Stomach smooth muscle (tissue), 2 donors: ENCODE results near the gene ATP11A.

Experiments
- H3K27ac ChIP-seq: one replicate; pipeline ENCODE4 v1.7.0; 2013; ENCODE audit warnings: mild to moderate bottlenecking, low read length, inconsistent platforms
- H3K27me3 ChIP-seq, 2 donors: one replicate each; pipeline ENCODE4 v1.7.0; 2013; ENCODE audit warnings: low read length in 2 of 2; ENCODE audit not compliant: insufficient read depth in 2 of 2, control insufficient read depth in 1 of 2
- H3K36me3 ChIP-seq, 2 donors: one replicate each; pipeline ENCODE4 v1.7.0; 2013; ENCODE audit warnings: low read length in 2 of 2; ENCODE audit not compliant: control insufficient read depth in 2 of 2, insufficient read depth in 2 of 2
- H3K4me1 ChIP-seq: one replicate; pipeline ENCODE4 v1.7.0; 2013; ENCODE audit warnings: low read length; ENCODE audit not compliant: control insufficient read depth, insufficient read depth
- H3K4me3 ChIP-seq, 2 donors: one replicate each; pipeline ENCODE4 v1.7.0; 2013; ENCODE audit warnings: low read length in 2 of 2
- H3K9ac ChIP-seq, 2 donors: one replicate each; pipeline ENCODE4 v1.7.0; 2013; ENCODE audit warnings: low read length in 2 of 2, mild to moderate bottlenecking in 1 of 2
- H3K9me3 ChIP-seq, 2 donors: one replicate each; pipeline ENCODE4 v1.7.0; 2013; ENCODE audit warnings: low read length in 2 of 2; ENCODE audit not compliant: control insufficient read depth in 2 of 2
- donor health status: healthy.
- donor health status: Pancreatic carcinoma.

ATP11A gene

GRCh38 chr13:112845511-112846144 lies 155.8 kb downstream of the ATP11A start:
- peaks cover 18% of the 10 kb centered on the region for H3K4me1 ChIP-seq
- no peak overlapping the region for H3K27ac ChIP-seq
- H3K27me3 ChIP-seq, result no peaks in the 10 kb centered on the region
- no peaks in the 10 kb centered on the region for H3K9me3 ChIP-seq
- no peak overlapping the region for H3K4me3 ChIP-seq
- H3K36me3 ChIP-seq, result peaks cover 3 to 10% of the 10 kb centered on the region in 2 donors
- H3K9ac ChIP-seq, result no peak overlapping the region

DNA sequence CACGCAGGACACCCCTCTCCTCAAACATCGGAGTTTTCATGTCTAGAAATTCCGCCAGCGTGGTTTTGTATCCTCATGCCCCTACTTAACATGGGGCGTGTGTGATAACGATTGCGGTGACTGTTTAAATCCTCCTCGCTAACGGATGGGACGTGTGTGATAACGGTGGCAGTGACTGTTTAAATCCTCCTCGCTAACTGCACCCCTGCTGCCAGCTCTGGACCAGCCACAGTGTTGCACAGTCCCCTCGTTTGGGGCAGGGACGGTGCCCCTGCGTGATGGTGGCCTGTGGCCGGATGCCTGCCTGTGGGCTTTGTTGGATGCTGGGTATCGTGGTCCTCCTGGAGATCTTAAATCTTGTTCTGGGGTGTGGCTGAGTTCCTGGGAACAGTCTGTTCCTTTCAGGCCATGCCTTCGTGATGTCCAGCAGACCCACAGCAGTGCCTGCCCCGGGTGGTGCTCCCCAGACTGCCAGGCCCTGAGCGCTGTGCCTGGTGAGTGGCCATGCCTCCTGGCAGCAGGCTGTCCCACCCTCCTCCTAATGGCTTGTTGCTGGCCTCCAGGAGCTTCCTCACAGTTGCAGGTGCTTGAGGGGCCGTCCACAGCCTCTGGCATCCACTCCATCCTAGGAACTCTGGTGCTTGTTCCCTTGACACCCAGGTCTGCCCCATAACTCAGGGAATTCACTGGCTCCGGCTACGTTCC lies 156.7 kb downstream of the ATP11A start:
- no peaks in the 10 kb centered on the region for H3K27me3 ChIP-seq
- peaks cover 3 to 17% of the 10 kb centered on the region in 2 donors for H3K36me3 ChIP-seq
- no peaks in the 10 kb centered on the region for H3K9me3 ChIP-seq
- H3K4me1 ChIP-seq, result peaks cover 18% of the 10 kb centered on the region
- no peak overlapping the region for H3K27ac ChIP-seq
- H3K4me3 ChIP-seq, result no peak overlapping the region
- no peak overlapping the region for H3K9ac ChIP-seq

DNA sequence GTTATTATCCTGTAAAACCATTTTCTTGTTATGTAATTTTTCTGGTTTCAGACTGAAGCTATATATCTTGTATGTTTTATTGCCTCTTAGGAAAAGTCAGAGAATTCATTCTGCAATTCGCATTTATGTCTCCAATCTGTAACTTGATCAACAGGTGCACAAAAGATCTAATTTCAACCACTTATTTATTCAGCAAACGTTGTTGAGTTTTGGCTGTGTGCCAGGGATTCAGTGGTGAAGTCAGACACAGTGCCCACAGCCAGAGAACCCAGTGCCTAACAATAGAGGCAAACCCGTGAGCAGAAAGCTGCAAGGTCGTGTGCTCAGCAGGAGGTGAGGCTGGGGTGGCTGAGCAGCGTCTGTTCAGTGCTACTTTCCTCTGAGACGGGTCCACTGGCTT lies 159.7 kb downstream of the ATP11A start:
- H3K9ac ChIP-seq, result no peak overlapping the region
- H3K36me3 ChIP-seq, result peaks cover 5 to 25% of the 10 kb centered on the region in 2 donors
- H3K4me1 ChIP-seq, result no peaks in the 10 kb centered on the region
- H3K4me3 ChIP-seq, result no peak overlapping the region
- H3K27me3 ChIP-seq, result no peaks in the 10 kb centered on the region
- no peak overlapping the region for H3K27ac ChIP-seq
- no peaks in the 10 kb centered on the region for H3K9me3 ChIP-seq

DNA sequence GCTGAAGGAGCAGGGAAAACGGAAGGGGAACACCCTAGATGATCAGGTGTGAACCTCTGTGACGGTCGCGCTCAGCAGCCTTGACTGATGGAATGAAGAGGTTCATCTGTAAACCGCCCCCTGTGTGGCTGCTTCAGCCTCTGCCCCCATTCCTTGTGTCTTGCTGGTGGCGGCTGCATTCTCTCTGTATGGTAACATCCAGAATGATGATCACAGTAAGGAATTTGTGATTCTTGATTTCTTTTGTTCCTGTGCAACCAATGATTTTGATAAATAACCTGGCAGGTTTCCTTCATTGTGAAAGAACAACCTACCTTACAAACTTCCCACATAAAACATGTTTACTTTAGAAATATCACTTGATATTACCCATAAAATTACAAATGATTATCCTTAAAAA lies 160.4 kb downstream of the ATP11A start:
- H3K9ac ChIP-seq, result no peak overlapping the region
- peaks cover 9 to 27% of the 10 kb centered on the region in 2 donors for H3K36me3 ChIP-seq
- H3K9me3 ChIP-seq, result no peaks in the 10 kb centered on the region
- H3K27me3 ChIP-seq, result no peaks in the 10 kb centered on the region
- H3K4me1 ChIP-seq, result no peaks in the 10 kb centered on the region
- no peak overlapping the region for H3K27ac ChIP-seq
- no peak overlapping the region for H3K4me3 ChIP-seq

DNA sequence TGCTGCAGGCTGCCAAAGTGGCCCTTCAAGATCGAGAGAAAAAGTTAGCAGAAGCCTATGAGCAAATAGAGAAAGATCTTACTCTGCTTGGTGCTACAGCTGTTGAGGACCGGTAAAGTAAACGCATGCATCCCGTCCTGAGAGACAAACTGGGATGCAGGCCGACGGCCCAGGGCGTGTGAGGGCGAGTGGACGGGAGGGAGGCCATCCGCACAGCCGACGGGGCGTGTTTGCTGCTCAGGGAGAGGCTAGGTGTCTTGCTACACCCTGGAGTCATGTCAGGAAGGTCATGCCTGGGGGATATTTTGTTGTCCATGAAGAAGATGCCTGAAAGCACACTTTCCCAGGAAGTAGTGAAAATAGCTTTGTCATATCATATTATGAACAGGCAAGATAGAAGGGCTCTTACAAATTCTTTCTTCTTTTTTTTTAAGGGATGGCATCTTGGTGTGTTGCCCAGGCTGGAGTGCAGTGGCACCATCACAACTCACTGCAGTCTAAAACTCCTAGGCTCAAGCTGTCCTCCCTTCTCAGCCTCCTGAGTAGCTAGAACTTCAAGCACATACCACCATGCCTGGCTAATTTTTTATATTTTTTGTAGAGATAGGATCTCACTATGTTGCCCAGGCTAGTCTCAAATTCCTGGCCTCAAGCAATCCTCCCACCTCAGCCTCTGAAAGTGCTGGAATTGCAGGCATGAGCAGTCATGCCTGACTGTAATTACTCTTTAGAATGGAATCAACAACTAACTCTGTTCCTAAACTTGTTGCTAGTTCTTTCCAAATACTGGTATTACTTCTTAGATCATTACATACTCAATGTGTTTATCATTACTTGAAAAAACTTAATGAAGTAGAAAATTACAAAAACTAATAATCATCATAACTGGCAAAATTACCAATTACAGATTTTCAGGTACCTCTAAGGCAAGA lies 161.5 kb downstream of the ATP11A start:
- H3K36me3 ChIP-seq, result peaks cover 15 to 34% of the 10 kb centered on the region in 2 donors

GRCh38 chr13:112852392-112852791 lies 162.6 kb downstream of the ATP11A start:
- no peak overlapping the region for H3K27ac ChIP-seq
- no peaks in the 10 kb centered on the region for H3K9me3 ChIP-seq
- H3K36me3 ChIP-seq, result peaks cover 15 to 35% of the 10 kb centered on the region in 2 donors
- H3K27me3 ChIP-seq, result no peaks in the 10 kb centered on the region
- H3K4me3 ChIP-seq, result no peak overlapping the region
- H3K9ac ChIP-seq, result no peak overlapping the region
- no peaks in the 10 kb centered on the region for H3K4me1 ChIP-seq

More for the DNA sequence above, 161.5 kb downstream of the ATP11A start:
- no peak overlapping the region for H3K4me3 ChIP-seq
- H3K9me3 ChIP-seq, result no peaks in the 10 kb centered on the region
- no peaks in the 10 kb centered on the region for H3K27me3 ChIP-seq
- H3K9ac ChIP-seq, result no peak overlapping the region
- H3K27ac ChIP-seq, result no peak overlapping the region
- no peaks in the 10 kb centered on the region for H3K4me1 ChIP-seq

- no peak overlapping the region for H3K27ac ChIP-seq
- H3K9me3 ChIP-seq, result no peaks in the 10 kb centered on the region
- H3K9ac ChIP-seq, result no peak overlapping the region
- no peaks in the 10 kb centered on the region for H3K27me3 ChIP-seq
- peaks cover 17 to 38% of the 10 kb centered on the region in 2 donors for H3K36me3 ChIP-seq
- no peaks in the 10 kb centered on the region for H3K4me1 ChIP-seq
- no peak overlapping the region for H3K4me3 ChIP-seq
These were observed 163.0 kb downstream of the ATP11A start for GRCh38 chr13:112852808-112853207.

- Histone ChIP-seq H3K4me3 (no peak overlapping the region), H3K27me3 (no peaks in the 10 kb centered on the region), H3K36me3 (peaks cover 24 to 46% of the 10 kb centered on the region in 2 donors), H3K27ac (no peak overlapping the region), H3K9ac (no peak overlapping the region), H3K9me3 (no peaks in the 10 kb centered on the region), H3K4me1 (no peaks in the 10 kb centered on the region)
These were observed 164.5 kb downstream of the ATP11A start for GRCh38 chr13:112854321-112854720.

DNA sequence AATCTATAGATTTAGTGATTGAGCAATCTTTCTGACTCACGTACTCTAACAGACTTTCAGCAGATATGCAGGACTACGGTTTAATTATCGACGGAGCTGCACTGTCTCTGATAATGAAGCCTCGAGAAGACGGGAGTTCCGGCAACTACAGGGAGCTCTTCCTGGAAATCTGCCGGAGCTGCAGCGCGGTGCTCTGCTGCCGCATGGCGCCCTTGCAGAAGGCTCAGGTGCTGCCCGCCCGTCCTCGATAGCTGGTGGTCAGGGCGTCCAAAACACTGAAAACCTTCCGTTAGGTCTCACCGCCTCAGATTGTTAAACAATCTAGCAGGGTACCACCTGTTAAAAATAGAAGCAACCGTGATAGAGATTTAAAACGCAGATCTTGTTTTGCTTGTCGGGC lies 166.0 kb downstream of the ATP11A start:
- Histone ChIP-seq H3K4me1 (no peaks in the 10 kb centered on the region), H3K9ac (no peak overlapping the region), H3K27ac (no peak overlapping the region), H3K4me3 (no peak overlapping the region), H3K36me3 (peaks cover 24 to 51% of the 10 kb centered on the region in 2 donors), H3K27me3 (no peaks in the 10 kb centered on the region), H3K9me3 (no peaks in the 10 kb centered on the region)

GRCh38 chr13:112857914-112858490 lies 168.2 kb downstream of the ATP11A start:
- Histone ChIP-seq H3K27ac (no peak overlapping the region), H3K9ac (no peak overlapping the region), H3K4me1 (no peaks in the 10 kb centered on the region), H3K9me3 (no peaks in the 10 kb centered on the region), H3K27me3 (no peaks in the 10 kb centered on the region), H3K4me3 (no peak overlapping the region), H3K36me3 (peaks cover 22 to 49% of the 10 kb centered on the region in 2 donors)
